H1 (cell line): ENCODE results near the gene C1orf210. TPM values are rescaled to one million over a fixed set of nuclear protein-coding genes. Genes with fewer than 3 reads are reported as not detected.

Source experiments
- HDAC6 ChIP-seq: IDR thresholded peaks from one replicate; pipeline ENCODE4 v1.7.1; 2012; ENCODE audit warnings: low read depth, mild to moderate bottlenecking, inconsistent platforms, low read length, moderate library complexity
- MAFK ChIP-seq: IDR thresholded peaks from 2 replicates; pipeline ENCODE4 v1.6.1; 2012; ENCODE audit warnings: low read depth, mild to moderate bottlenecking, improper control_type of control experiment, low read length
- PHF8 ChIP-seq: fragments of 200-600 bp; sonication (generic); conservative IDR thresholded peaks from 2 replicates; pipeline ENCODE4 v1.7.1; 2012; ENCODE audit warnings: low read depth, mild to moderate bottlenecking, inconsistent platforms, low read length, moderate library complexity
- SUZ12 ChIP-seq: fragments of 200-600 bp; sonication (generic); IDR thresholded peaks from 2 replicates; pipeline ENCODE4 v1.6.1; 2012; ENCODE audit warnings: mild to moderate bottlenecking, inconsistent platforms, low read length, moderate library complexity, mixed read lengths
- ZNF274 ChIP-seq: IDR thresholded peaks from 2 replicates; pipeline ENCODE4 v1.7.0; 2012; ENCODE audit warnings: low read length, borderline replicate concordance; ENCODE audit errors: extremely low read depth
- polyA plus RNA-seq, 7 experiments: library from polyadenylated mRNA; depleted of rRNA in 3 of 7; stranded (reverse) in 5 of 7; unstranded in 2 of 7; fragments of >200 nt in 5 of 7; fragments of 200-250 nt in 2 of 7; gene quantifications; 1 replicate in 5 of 7; 2 replicates in 1 of 7; 4 replicates in 1 of 7; pipeline versions ENCODE4 v1.2.1 to v1.2.3, GENCODE V29; 2011 to 2013; ENCODE audit warnings: missing spikeins in 2 of 7, mixed read lengths in 2 of 7
- total RNA-seq: library from RNA; stranded (reverse); fragmentation: NEBNext Ultra II Directional; extraction: Animal tissue kit (Norgen Biotek cat#: 25700); gene quantifications from 2 replicates; pipeline ENCODE4 v1.2.1, GENCODE V29; 2021
- TF ChIP-seq, protein P1 (sequence below): IDR thresholded peaks from 2 replicates; pipeline ENCODE4 v1.6.1; 2012; ENCODE audit warnings: inconsistent platforms

C1orf210 gene
- total and polyA plus RNA-seq, 2 of the 8 experiments (the other 6 are each of a cell fraction or from before 2014, with no cell fraction given), result 12.0 to 27.9 TPM

DNA sequence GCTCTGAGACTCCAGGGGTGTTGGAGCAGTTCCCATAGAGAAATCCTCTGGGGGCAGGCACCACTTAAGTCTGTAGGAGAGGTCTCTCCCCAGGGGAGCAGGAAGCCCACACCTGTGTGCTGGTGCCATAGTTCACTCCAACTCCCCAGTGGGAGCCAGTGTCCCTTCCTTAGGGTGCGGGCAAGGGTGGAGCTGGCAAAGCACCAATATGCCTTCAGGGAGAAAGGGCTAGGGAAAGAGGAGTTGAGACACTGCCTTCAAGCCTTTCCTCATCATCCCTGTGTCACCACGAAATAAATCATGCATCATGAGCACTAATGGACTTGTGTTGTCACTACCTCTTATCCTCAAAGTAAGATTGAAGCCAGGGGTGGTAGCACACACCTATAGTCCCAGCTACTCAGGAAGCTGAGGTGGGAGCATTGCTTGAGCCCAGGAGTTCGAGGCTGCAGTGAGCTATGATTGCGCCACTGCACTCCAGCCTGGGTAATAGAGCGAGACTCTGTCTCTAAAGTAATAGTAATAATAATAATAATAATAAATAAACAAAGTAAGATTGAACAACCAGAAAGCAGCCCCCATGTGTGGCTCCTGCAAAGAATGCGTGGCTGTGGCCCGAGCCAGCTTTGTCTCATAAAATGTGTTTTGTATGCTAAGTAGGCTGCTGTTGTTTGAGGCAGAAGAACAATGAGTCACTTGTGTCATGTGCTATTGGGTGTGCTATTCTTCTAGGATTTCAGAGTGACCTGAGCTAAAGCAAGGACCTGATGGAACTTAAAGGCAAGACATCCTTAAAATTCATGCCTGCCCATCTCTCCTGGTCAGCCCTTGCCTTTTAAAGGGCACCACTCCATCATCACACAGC, 8.7 kb upstream of the C1orf210 start (continued):
- TF ChIP-seq ZNF274, result no peak
- TF ChIP-seq MAFK, result no peak
- TF ChIP-seq HDAC6, result no peak
- no peak for TF ChIP-seq SUZ12
- TF ChIP-seq, protein P1, sequence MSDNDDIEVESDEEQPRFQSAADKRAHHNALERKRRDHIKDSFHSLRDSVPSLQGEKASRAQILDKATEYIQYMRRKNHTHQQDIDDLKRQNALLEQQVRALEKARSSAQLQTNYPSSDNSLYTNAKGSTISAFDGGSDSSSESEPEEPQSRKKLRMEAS, result no peak
- no peak for TF ChIP-seq PHF8
